B cell (primary cell): ENCODE data around the gene PPP1R13B.

Experiments
- EZH2 ChIP-seq: IDR thresholded peaks from 2 replicates; pipeline ENCODE4 v1.6.1; 2012; ENCODE audit warnings: borderline replicate concordance, low read depth, mild to moderate bottlenecking, moderate library complexity, low read length; ENCODE audit not compliant: insufficient read depth, poor library complexity, severe bottlenecking
- TF ChIP-seq, protein P1 (sequence below): fragments of 200-600 bp; IDR thresholded peaks from one replicate; pipeline ENCODE4 v1.8.0; 2022; ENCODE audit warnings: antibody characterized with exemption, mild to moderate bottlenecking

DNA sequence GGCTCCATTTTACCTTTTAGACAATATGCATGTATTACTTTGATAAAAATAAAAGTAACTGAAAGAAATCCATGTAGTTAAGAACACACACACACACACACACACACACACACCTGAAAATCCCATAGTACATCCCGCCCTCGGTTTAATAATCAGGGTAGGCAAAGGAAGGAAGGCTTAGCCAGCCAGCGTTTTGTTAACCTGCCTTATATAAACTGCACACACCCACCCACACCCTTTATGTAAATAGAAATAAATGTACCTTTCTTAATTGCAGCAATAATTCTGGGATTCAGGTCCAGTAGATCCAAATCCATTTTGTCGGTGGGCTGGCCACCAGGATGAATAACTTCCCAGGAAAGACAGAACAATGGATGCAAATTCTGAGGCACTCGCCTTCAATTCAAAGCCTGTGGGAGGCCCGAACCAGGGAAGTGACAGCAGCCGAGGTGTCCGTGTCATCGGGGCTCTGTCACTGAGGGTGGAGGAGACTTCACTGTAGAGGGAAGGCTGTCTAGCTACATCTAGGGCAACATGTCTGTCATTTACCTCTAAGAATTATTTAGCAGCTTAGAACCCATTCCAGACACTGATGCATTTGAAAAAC lies 136.5 kb downstream of the PPP1R13B start:
- TF ChIP-seq, protein P1, sequence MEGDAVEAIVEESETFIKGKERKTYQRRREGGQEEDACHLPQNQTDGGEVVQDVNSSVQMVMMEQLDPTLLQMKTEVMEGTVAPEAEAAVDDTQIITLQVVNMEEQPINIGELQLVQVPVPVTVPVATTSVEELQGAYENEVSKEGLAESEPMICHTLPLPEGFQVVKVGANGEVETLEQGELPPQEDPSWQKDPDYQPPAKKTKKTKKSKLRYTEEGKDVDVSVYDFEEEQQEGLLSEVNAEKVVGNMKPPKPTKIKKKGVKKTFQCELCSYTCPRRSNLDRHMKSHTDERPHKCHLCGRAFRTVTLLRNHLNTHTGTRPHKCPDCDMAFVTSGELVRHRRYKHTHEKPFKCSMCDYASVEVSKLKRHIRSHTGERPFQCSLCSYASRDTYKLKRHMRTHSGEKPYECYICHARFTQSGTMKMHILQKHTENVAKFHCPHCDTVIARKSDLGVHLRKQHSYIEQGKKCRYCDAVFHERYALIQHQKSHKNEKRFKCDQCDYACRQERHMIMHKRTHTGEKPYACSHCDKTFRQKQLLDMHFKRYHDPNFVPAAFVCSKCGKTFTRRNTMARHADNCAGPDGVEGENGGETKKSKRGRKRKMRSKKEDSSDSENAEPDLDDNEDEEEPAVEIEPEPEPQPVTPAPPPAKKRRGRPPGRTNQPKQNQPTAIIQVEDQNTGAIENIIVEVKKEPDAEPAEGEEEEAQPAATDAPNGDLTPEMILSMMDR: no peak
- no peak for TF ChIP-seq EZH2
